ENCODE results near the gene AGMAT. TPM values are rescaled to one million over a fixed set of nuclear protein-coding genes. Genes with fewer than 3 reads are reported as not detected.
"Not testable (repeated sequence)": the region's sequence is repeated elsewhere in the genome, so short reads cannot be mapped to it uniquely, and the experiment has no call there.

AGMAT gene
- polyA plus RNA-seq, 2 of the 4 experiments (the other 2 are of a cell fraction) = 10.3 to 13.1 TPM

DNA sequence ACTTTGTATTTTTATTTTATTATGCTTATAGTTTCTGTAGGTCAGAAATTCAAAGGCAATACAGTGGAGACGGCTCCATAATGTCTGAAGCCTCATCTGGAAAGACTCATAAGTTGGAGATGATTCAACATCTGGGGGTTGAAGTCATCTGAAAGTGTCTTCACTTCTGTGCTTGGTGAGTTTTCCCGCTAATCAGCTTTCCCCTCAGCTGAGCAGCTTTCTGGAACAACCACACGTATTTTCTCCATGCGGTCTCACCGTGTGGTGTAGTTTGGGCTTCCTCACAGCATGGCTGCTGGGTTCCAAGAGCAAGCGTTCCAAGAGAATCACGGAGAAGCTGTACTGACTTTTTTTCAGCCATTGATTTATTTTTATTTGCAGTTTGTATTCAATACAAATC is 24.8 kb upstream of the AGMAT start:
- DNase-seq (ENCODE audit: low read depth in 1 of 2, low spot score in 1 of 2) (no peak), ATAC-seq (no peak), FAIRE-seq (no peak)
- CTCF ChIA-PET = no interaction called here
- WGBS (ENCODE audit: missing lambda C conversion rate) = 85% methylated on average over 7 of the region's 7 CpGs
- H3K4me2 ChIP-seq = no peak overlapping the region
- no peak overlapping the region for H3K27ac ChIP-seq
- H3K4me1 ChIP-seq = no peaks in the 10 kb centered on the region
- no peaks in the 10 kb centered on the region for H3K9me3 ChIP-seq
- TF ChIP-seq, protein P1, sequence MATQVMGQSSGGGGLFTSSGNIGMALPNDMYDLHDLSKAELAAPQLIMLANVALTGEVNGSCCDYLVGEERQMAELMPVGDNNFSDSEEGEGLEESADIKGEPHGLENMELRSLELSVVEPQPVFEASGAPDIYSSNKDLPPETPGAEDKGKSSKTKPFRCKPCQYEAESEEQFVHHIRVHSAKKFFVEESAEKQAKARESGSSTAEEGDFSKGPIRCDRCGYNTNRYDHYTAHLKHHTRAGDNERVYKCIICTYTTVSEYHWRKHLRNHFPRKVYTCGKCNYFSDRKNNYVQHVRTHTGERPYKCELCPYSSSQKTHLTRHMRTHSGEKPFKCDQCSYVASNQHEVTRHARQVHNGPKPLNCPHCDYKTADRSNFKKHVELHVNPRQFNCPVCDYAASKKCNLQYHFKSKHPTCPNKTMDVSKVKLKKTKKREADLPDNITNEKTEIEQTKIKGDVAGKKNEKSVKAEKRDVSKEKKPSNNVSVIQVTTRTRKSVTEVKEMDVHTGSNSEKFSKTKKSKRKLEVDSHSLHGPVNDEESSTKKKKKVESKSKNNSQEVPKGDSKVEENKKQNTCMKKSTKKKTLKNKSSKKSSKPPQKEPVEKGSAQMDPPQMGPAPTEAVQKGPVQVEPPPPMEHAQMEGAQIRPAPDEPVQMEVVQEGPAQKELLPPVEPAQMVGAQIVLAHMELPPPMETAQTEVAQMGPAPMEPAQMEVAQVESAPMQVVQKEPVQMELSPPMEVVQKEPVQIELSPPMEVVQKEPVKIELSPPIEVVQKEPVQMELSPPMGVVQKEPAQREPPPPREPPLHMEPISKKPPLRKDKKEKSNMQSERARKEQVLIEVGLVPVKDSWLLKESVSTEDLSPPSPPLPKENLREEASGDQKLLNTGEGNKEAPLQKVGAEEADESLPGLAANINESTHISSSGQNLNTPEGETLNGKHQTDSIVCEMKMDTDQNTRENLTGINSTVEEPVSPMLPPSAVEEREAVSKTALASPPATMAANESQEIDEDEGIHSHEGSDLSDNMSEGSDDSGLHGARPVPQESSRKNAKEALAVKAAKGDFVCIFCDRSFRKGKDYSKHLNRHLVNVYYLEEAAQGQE (IDR thresholded peaks at IDR 0.05) = no peak
- TF ChIP-seq ZC3H11A (IDR thresholded peaks at IDR 0.05) (no peak), CBX2 (IDR thresholded peaks at IDR 0.05; ENCODE audit: borderline replicate concordance, low read depth) (no peak), EHF (CRISPR knock-in tag; IDR thresholded peaks at IDR 0.05) (no peak), ESRRA (IDR thresholded peaks at IDR 0.05; ENCODE audit: borderline replicate concordance, low read length) (no peak)
- TF ChIP-seq, protein P2, sequence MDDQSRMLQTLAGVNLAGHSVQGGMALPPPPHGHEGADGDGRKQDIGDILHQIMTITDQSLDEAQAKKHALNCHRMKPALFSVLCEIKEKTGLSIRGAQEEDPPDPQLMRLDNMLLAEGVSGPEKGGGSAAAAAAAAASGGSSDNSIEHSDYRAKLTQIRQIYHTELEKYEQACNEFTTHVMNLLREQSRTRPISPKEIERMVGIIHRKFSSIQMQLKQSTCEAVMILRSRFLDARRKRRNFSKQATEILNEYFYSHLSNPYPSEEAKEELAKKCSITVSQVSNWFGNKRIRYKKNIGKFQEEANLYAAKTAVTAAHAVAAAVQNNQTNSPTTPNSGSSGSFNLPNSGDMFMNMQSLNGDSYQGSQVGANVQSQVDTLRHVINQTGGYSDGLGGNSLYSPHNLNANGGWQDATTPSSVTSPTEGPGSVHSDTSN (IDR thresholded peaks at IDR 0.05) = no peak
- TF ChIP-seq, protein P3, sequence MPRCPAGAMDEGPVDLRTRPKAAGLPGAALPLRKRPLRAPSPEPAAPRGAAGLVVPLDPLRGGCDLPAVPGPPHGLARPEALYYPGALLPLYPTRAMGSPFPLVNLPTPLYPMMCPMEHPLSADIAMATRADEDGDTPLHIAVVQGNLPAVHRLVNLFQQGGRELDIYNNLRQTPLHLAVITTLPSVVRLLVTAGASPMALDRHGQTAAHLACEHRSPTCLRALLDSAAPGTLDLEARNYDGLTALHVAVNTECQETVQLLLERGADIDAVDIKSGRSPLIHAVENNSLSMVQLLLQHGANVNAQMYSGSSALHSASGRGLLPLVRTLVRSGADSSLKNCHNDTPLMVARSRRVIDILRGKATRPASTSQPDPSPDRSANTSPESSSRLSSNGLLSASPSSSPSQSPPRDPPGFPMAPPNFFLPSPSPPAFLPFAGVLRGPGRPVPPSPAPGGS (IDR thresholded peaks at IDR 0.05) = no peak
- POLR2A ChIA-PET = no interaction called here
- H3K4me3 ChIP-seq = no peak overlapping the region

DNA sequence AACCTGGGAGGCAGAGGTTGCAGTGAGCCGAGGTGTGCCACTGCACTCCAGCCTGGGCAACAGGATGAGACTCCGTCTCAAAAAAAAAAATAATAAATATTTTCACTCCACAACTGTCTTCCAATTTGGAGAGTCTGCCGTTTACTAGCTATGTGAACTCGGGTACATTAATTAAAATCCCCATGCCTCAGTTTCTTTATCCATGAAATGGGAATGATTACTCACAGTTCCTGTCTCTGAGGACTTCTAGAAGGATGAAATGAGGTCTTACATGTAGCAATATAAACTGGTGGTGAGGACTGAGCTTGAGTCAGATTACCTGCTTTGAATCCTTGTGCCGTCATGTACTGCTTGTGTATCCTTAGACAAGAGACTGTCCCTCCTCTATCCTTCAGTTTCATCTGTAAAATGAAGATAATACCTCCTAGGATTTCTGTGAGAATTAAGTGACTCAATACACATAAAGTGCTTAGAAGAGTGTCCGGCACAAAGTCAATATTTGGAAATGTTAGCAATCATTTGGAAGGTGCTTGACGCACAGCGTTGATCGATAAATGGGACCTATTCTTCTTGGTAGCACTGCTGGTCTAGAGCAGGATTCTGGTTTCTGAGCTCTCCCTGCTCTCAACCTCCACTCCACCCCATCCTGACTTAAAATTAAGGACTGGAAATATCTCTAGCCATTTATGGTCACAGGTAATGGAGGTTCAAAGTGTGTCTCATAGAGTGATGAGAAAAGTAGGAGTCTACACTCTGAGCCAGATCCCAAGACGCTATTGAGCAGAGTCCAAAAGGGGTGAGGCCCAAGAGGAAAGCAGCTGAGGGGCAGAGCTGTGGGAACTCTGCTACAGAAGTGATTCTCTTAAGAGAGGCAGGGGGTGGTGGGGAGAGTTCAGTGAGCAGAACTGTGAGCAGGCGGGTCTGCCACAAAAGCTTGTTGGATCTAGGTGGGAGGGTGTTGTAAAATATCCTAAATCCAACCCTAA is 20.8 kb upstream of the AGMAT start:
- H3K9me3 ChIP-seq = 0 out of 3 replicates have a peak, but pooled peaks cover 2% of the 10 kb centered on the region
- 50% methylated on average over 11 of the region's 11 CpGs for WGBS (ENCODE audit: missing lambda C conversion rate)
- no peak overlapping the region for H3K4me2 ChIP-seq
- ChIA-PET POLR2A (interaction anchor here (0.6 to 0.7 kb wide), 2 partner anchors 11 to 220 kb away, joined by 3 read pairs; no protein-coding TSS in a partner anchor), CTCF (interaction anchor here (0.6 to 0.7 kb wide), 3 partner anchors 103 to 155 kb away, joined by 3 to 4 read pairs (median 3); no protein-coding TSS in a partner anchor)
- ATAC-seq (no peak), DNase-seq (ENCODE audit: low read depth in 1 of 2, low spot score in 1 of 2) (no peak), FAIRE-seq (no peak)
- peaks cover 15% of the 10 kb centered on the region for H3K4me1 ChIP-seq
- H3K27ac ChIP-seq = no peak overlapping the region
- TF ChIP-seq JUNB (IDR thresholded peaks at IDR 0.05) (no peak), RCOR1 (IDR thresholded peaks at IDR 0.05; ENCODE audit: low read depth, low read length) (no peak), MYC (IDR thresholded peaks at IDR 0.05; ENCODE audit: borderline replicate concordance, low read length) (no peak), NFE2L2 (conservative IDR thresholded peaks at IDR 0.05; ENCODE audit: low read length) (no peak), HOXB13 (CRISPR knock-in tag; IDR thresholded peaks at IDR 0.05; ENCODE audit: low read depth) (no peak), FOSL2 (IDR thresholded peaks at IDR 0.05) (no peak), FOSL2 (CRISPR knock-in tag; IDR thresholded peaks at IDR 0.05) (no peak)
- TF ChIP-seq, protein P4, sequence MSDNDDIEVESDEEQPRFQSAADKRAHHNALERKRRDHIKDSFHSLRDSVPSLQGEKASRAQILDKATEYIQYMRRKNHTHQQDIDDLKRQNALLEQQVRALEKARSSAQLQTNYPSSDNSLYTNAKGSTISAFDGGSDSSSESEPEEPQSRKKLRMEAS (IDR thresholded peaks at IDR 0.05) = no peak
- H3K4me3 ChIP-seq = no peak overlapping the region

DNA sequence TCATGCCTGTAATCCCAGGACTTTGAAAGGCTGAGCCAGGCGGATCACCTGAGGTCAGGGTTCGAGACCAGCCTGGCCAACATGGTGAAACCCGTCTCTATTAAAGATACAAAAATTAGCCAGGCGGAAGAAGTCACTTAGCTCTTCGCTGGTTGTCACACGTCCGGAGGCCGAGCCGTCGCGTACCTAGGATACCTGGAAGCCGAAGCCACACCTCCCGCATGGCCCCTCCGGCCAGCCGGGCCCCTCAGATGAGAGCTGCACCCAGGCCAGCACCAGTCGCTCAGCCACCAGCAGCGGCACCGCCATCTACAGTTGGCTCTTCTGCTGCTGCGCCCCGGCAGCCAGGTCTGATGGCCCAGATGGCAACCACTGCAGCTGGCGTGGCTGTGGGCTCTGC is 19.5 kb upstream of the AGMAT start:
- DNase-seq (ENCODE audit: low read depth in 1 of 2, low spot score in 1 of 2); ATAC-seq; FAIRE-seq; H3K27ac ChIP-seq; H3K4me3 ChIP-seq; H3K4me2 ChIP-seq; H3K9me3 ChIP-seq: not testable (repeated sequence)
- peaks cover 15% of the 10 kb centered on the region for H3K4me1 ChIP-seq
- CTCF ChIA-PET = interaction anchor here (0.9 to 1.0 kb wide), 2 partner anchors 11 to 137 kb away, joined by 3 read pairs; no protein-coding TSS in a partner anchor
- 93% methylated on average over 13 of the region's 21 CpGs for WGBS (ENCODE audit: missing lambda C conversion rate)
- POLR2A ChIA-PET = interaction anchor here (2.2 kb wide), 1 partner anchor 13 kb away, joined by 24 read pairs; the partner anchor contains the start of gene DDI2

DNA sequence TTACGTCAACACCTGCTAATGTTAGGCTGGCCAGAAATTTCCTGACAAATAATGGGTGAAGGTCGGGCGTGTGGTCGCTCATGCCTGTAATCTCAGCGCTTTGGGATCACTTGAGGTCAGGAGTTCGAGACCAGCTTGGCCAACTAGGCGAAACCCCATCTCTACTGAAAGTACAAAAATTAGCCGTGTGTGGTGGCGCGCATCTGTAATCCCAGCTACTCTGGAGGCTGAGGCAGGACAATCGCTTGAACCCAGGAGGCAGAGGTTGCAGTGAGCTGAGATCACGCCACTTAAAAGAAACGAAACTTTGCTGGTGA is 19.1 kb upstream of the AGMAT start:
- H3K4me3 ChIP-seq = peak overlapping the region; percentile 88
- not testable (repeated sequence) for FAIRE-seq; H3K9me3 ChIP-seq; ATAC-seq; DNase-seq (ENCODE audit: low read depth in 1 of 2, low spot score in 1 of 2)
- H3K27ac ChIP-seq = peak overlapping the region; percentile 79 to 84
- CTCF ChIA-PET = interaction anchor here (0.9 to 1.5 kb wide), 5 partner anchors 10 to 138 kb away, joined by 3 read pairs; no protein-coding TSS in a partner anchor
- 87% methylated on average over 13 of the region's 13 CpGs for WGBS (ENCODE audit: missing lambda C conversion rate)
- POLR2A ChIA-PET = interaction anchor here (0.6 to 2.2 kb wide), 4 partner anchors 8 to 209 kb away, joined by 3 to 24 read pairs (median 4); partner anchors contain the start of gene DDI2
- peaks cover 15% of the 10 kb centered on the region for H3K4me1 ChIP-seq
- peak overlapping the region; percentile 82 for H3K4me2 ChIP-seq
